ENCODE results near the gene TSGA10. TPM values are rescaled to one million over a fixed set of nuclear protein-coding genes. Genes with fewer than 3 reads are reported as not detected.
A peak's percentile ranks its signal among the peaks of the same experiment; 100 is the strongest.
"Not testable (repeated sequence)": the region's sequence is repeated elsewhere in the genome, so short reads cannot be mapped to it uniquely, and the experiment has no call there.

The TSGA10 gene
- total RNA-seq, 2 donors from 2014 or later: 7.9 to 8.6 TPM

DNA sequence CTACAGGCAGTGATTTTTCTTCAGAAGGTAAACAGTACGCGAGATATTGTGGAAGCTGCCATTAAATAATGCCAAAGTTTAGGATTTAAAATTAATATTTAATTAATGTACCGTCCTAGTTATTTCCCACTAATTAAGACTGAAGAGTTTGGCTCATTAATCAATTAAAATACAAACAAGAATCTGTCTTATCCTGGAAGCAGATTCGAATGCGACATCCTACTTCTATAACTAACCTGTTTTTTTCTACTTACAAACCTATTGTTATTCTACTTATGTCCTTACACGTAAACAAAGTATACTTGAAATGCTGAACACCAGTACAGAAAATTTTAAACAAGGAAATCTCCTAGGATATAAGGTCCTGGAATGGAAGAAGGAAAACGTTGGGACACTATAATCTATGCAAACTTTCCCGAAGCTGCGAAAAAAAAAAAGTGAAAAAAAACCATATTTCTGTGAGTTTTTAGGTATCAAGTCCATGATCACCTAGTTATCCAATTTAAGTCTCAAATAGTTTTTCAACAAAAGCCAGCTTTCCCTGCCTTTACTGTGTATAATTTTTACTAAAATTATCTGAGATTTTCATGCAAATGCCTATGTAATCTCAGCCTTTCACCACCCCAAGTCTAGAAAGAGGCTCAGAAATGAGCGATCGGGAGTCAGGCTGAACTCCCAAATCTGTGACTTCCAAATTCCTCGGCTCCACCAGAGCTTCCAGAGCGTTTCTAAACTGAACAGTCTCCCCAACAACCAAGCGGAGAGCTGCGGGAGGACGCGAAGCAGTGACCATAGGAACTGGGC lies 14.5 kb downstream of the TSGA10 start:
- H3K27me3 Mint-ChIP-seq: no peaks in the 10 kb centered on the region
- H3K9me3 Mint-ChIP-seq: no peaks in the 10 kb centered on the region
- H3K4me3 Mint-ChIP-seq: peak overlapping the region; percentile 99
- ATAC-seq (no peak), DNase-seq (ENCODE audit: low spot score) (no peak)
- H3K27ac Mint-ChIP-seq: peak overlapping the region; percentile 85 to 90
- H3K4me1 Mint-ChIP-seq (ENCODE audit: low read depth in 2 of 2): peaks cover 12 to 18% of the 10 kb centered on the region in 2 donors
- no peaks in the 10 kb centered on the region for H3K36me3 Mint-ChIP-seq

DNA sequence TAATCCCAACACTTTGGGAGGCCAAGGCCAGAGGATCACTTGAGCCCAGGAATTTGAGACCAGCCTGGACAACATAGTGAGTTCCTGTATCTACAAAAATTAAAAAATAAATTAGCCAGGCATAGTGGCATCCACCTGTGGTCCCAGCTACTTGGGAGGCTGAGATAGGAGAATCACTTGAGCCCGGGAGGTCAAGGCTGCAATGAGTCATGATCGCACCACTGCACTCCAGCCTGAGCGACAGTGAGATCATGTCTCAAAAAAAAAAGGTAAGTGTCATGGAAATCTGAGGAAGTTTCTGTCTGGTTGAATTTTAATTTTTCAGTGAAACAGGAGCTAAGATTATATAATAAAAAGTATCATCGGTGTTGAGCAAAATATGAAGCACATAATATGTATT lies 15.7 kb downstream of the TSGA10 start:
- Mint-ChIP-seq H3K4me1 (ENCODE audit: low read depth in 2 of 2) (peaks cover 10 to 18% of the 10 kb centered on the region in 2 donors), H3K27me3 (no peaks in the 10 kb centered on the region), H3K9me3 (peaks cover 3% of the 10 kb centered on the region), H3K4me3 (peak overlapping the region; percentile 5), H3K36me3 (peaks cover 6% of the 10 kb centered on the region), H3K27ac (no peak overlapping the region)
- ATAC-seq: no peak
- DNase-seq (ENCODE audit: low spot score): no peak

DNA sequence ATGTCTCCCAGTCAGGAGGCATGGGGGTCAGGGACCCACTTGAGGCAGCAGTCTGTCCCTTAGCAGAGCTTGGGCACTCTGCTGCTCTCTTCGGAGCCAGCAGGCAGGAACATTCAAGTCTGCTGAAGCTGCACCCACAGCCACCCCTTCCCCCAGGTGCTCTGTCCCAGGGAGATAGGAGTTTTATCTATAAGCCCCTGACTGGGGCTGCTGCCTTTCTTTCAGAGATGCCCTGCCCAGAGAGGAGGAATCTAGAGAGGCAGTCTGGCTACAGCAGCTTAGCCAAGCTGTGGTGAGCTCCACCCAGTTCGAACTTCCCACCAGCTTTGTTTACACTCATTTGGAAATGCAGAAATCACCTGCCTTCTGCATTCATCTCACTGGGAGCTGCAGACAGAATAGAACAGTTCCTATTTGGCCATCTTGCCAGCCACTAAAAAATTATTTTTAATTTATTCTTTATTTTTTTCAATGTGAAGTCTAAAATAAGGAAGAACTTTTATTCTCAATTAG lies 19.6 kb downstream of the TSGA10 start:
- ATAC-seq; H3K4me3 Mint-ChIP-seq; DNase-seq (ENCODE audit: low spot score); H3K27me3 Mint-ChIP-seq; H3K27ac Mint-ChIP-seq; H3K4me1 Mint-ChIP-seq (ENCODE audit: low read depth in 2 of 2): not testable (repeated sequence)
- Mint-ChIP-seq H3K9me3 (peaks cover 28% of the 10 kb centered on the region), H3K36me3 (peaks cover 42% of the 10 kb centered on the region)

DNA sequence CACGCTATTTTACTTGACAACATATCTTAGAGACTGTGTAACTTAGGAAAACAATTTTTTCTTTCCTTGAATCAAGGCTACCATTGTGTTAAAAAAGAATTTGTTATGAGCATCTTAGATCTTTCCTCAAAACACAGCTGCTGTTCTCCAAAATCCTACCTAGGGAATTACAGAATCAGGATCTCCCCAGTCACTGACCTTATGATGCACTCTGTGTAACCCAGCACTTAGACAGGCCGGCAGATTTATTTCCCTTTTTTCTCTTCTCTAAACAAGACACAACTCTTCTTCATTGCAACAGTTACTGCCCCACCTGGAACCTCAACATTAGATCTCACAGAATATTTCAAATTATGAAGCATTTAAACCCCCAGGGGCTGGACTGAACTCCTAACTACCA lies 26.8 kb downstream of the TSGA10 start:
- Mint-ChIP-seq H3K4me1 (ENCODE audit: low read depth in 2 of 2) (no peaks in the 10 kb centered on the region), H3K36me3 (peaks cover 55% of the 10 kb centered on the region)
- ATAC-seq: no peak

DNA sequence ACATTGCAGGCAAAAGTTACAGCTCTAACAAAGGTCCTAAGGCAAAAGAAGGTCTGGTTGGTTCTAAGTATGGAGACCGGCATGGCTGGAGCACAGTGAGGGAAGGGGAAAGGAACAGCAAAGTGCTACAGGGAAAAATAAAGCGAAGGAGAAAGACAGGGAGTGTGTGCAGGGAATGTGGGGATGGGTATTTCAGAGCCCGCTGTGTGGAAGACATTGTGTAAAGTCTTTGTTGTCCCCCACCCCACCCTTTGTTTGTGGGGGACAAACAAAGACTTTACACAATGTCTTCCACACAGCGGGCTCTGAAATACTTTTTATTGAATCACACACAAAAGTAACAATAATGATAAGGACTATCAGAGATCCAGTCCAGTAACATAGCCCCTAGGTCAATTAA lies 42.1 kb downstream of the TSGA10 start:
- DNase-seq (ENCODE audit: low spot score) (no peak), ATAC-seq (no peak)
- Mint-ChIP-seq H3K4me3 (no peak overlapping the region), H3K9me3 (no peaks in the 10 kb centered on the region), H3K36me3 (no peaks in the 10 kb centered on the region), H3K27ac (no peak overlapping the region), H3K27me3 (no peaks in the 10 kb centered on the region), H3K4me1 (ENCODE audit: low read depth in 2 of 2) (no peaks in the 10 kb centered on the region)

More for the DNA sequence above, 26.8 kb downstream of the TSGA10 start:
- no peak overlapping the region for H3K4me3 Mint-ChIP-seq
- H3K27ac Mint-ChIP-seq: no peak overlapping the region
- peaks cover 27% of the 10 kb centered on the region for H3K9me3 Mint-ChIP-seq
- H3K27me3 Mint-ChIP-seq: no peaks in the 10 kb centered on the region
- DNase-seq (ENCODE audit: low spot score): no peak

DNA sequence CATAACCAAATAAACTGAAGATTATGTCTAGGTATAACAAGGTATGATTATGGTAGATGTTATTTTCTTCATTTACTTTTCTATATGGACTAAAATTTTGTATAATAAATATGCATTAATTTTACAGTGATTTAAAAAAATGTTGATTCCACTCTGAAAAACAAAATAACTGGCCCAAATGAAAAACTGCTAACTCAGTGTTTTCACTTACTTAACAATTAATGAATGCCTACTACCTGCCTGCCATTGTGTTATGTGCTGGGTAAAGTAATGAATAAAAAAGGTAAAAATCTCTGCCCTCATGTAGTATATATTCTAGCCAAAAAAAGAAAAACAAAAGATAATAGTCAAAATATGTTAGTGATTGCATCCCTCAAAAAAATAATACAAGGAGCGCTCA lies 42.8 kb downstream of the TSGA10 start:
- Mint-ChIP-seq H3K4me1 (ENCODE audit: low read depth in 2 of 2) (no peaks in the 10 kb centered on the region), H3K27me3 (no peaks in the 10 kb centered on the region), H3K4me3 (no peak overlapping the region), H3K36me3 (no peaks in the 10 kb centered on the region), H3K9me3 (no peaks in the 10 kb centered on the region), H3K27ac (no peak overlapping the region)
- no peak for ATAC-seq
- no peak for DNase-seq (ENCODE audit: low spot score)

DNA sequence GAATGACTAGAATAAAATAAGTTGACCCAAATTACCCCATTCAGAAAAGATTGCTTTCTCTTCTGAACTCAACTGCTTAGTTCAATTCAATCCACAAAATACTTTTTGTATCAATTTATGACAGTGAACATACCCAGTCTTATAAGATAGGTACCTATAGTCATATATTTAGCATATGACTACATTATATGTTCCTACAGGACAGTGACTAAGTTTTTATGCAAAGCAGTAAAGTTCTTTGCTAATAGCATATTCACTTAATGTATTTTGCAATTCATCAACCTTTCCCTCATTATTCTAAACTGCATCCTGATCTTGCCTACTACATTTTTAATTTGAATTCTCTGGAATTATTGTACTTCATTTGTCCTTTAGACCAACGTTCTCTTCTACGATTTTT lies 43.5 kb downstream of the TSGA10 start:
- DNase-seq (ENCODE audit: low spot score) (no peak), ATAC-seq (no peak)
- Mint-ChIP-seq H3K36me3 (no peaks in the 10 kb centered on the region), H3K27me3 (no peaks in the 10 kb centered on the region), H3K4me3 (no peak overlapping the region), H3K27ac (no peak overlapping the region), H3K9me3 (no peaks in the 10 kb centered on the region), H3K4me1 (ENCODE audit: low read depth in 2 of 2) (no peaks in the 10 kb centered on the region)

DNA sequence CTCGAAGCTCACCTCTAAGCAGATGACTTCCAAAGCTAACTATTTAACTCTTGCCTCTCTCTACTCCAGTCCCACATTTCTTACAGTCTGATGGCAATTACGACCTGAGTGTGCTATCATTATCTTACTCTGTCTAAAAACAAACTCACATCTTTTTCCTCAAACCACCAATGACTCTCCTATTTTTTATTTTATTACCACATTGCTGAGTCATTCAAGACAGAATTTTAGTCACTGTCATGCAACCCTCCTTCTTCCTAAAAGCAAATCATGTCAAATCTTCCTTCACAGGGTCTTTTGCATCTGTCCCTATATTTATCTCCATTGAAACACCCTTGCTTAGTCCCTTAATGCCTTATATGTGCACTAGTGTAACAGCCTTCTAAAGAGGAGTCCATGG lies 47.8 kb downstream of the TSGA10 start:
- no peak for DNase-seq (ENCODE audit: low spot score)
- no peak overlapping the region for H3K4me3 Mint-ChIP-seq
- no peaks in the 10 kb centered on the region for H3K27me3 Mint-ChIP-seq
- no peaks in the 10 kb centered on the region for H3K4me1 Mint-ChIP-seq (ENCODE audit: low read depth in 2 of 2)
- no peaks in the 10 kb centered on the region for H3K36me3 Mint-ChIP-seq
- H3K9me3 Mint-ChIP-seq: no peaks in the 10 kb centered on the region
- H3K27ac Mint-ChIP-seq: no peak overlapping the region
- no peak for ATAC-seq

DNA sequence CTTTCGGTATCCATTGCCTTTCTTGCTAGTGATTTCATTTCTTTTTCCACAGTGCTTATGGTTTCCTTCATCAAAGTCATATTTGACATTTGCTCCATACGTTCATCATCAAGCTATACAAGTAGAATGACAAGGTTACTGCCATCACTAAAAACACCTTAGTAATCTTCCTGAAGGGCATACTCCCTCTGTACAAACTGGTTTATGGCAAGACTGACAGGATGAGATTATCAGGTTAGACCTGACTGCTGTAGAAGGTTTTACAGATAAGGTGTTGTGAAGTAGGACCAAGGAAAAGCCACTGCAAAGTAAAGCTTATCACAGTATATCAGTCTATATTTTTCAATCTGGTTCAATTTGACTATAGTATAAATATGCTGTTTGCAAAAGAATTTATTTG lies 50.7 kb downstream of the TSGA10 start:
- ATAC-seq (no peak), DNase-seq (ENCODE audit: low spot score) (no peak)
- H3K4me1 Mint-ChIP-seq (ENCODE audit: low read depth in 2 of 2): no peaks in the 10 kb centered on the region
- H3K27me3 Mint-ChIP-seq: no peaks in the 10 kb centered on the region
- H3K4me3 Mint-ChIP-seq: no peak overlapping the region
- no peaks in the 10 kb centered on the region for H3K9me3 Mint-ChIP-seq
- H3K36me3 Mint-ChIP-seq: no peaks in the 10 kb centered on the region
- H3K27ac Mint-ChIP-seq: no peak overlapping the region

DNA sequence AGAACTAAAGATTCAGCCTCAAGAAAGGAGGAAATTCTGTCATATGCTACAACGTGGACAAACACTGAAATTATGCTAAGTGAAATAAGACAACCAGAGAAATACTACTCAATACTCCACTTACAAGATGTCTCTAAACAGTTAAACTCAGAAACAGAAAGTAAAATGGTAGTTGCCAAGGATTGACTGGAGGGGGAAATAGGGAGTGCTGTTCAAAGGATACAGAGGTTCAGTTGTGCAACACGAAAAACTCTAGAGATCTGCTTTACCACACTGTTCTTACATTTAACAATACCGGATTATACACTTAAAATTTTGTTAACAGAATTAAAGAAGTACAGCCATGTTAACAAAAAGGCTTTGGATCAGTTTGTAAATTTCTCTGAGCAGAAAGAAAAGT lies 53.0 kb downstream of the TSGA10 start:
- H3K27ac Mint-ChIP-seq: peak overlapping the region in 1 of 2 donors; percentile 38
- H3K27me3 Mint-ChIP-seq: no peaks in the 10 kb centered on the region
- DNase-seq (ENCODE audit: low spot score) (no peak), ATAC-seq (no peak)
- H3K4me1 Mint-ChIP-seq (ENCODE audit: low read depth in 2 of 2): no peaks in the 10 kb centered on the region
- H3K9me3 Mint-ChIP-seq: no peaks in the 10 kb centered on the region
- H3K4me3 Mint-ChIP-seq: no peak overlapping the region
- H3K36me3 Mint-ChIP-seq: no peaks in the 10 kb centered on the region

DNA sequence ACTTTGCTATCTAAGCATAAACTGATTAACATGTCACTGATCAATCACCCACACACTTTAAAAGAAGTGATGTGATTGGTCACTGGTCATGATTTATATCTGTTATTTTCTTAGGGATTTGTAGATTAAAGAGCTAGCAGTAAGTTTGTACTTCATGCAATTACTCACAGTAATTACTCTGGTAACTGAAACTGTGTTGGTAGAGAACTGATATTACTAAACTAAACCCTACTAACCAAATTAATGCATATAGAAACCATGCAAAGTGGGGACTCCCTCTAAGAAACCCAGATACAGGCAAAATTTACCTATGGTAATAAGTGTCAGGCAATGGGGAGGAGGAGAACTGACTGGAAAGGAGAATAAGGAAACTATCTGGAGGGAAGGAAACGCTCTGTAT lies 58.0 kb downstream of the TSGA10 start:
- H3K27ac Mint-ChIP-seq: no peak overlapping the region
- ATAC-seq (no peak), DNase-seq (ENCODE audit: low spot score) (no peak)
- H3K9me3 Mint-ChIP-seq: peaks cover 7% of the 10 kb centered on the region
- H3K4me1 Mint-ChIP-seq (ENCODE audit: low read depth in 2 of 2): no peaks in the 10 kb centered on the region
- peaks cover 10% of the 10 kb centered on the region for H3K36me3 Mint-ChIP-seq
- peaks cover 25 to 31% of the 10 kb centered on the region in 2 donors for H3K27me3 Mint-ChIP-seq
- H3K4me3 Mint-ChIP-seq: no peak overlapping the region

DNA sequence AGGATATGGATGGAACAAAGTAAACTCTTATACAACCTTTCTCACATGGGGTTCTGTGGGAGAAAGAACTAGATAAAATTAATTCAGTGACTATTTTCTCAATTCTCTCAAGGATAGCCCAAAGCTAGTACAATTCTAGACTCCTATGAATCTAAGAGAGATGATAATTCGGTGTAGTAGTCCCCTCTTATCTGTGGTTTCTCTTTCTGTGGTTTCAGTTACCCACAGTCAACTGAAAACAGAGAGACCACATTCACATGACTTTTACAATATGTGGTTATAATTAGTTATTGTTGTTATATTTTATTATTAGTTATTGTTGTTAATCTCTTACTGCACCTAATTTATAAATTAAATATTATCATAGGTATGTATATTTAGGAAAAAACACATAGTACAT lies 66.7 kb downstream of the TSGA10 start:
- no peak for ATAC-seq
- H3K4me1 Mint-ChIP-seq (ENCODE audit: low read depth in 2 of 2): no peaks in the 10 kb centered on the region
- DNase-seq (ENCODE audit: low spot score): no peak
- no peak overlapping the region for H3K4me3 Mint-ChIP-seq
- peaks cover 9% of the 10 kb centered on the region for H3K36me3 Mint-ChIP-seq
- no peak overlapping the region for H3K27ac Mint-ChIP-seq
- peaks cover 3% of the 10 kb centered on the region for H3K9me3 Mint-ChIP-seq
- peaks cover 32 to 70% of the 10 kb centered on the region in 2 donors for H3K27me3 Mint-ChIP-seq

DNA sequence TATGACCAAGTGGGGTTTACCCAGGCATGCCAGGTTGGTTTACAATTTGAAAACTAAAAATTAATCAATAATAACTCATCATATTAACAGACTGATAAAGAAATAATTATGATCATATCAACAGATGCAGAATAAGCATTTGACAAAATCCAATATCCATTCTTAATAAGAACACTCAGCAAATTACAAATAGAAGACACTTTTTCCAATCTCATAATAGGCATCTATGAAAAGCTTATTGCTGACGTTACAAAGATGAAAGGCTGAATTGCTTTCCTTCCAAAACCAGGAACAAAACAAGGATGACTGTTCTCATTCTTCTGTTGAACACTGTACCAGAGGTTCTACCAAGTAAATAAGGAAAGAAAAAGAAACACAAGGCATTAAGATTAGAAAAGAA lies 68.4 kb downstream of the TSGA10 start:
- Mint-ChIP-seq H3K4me1 (ENCODE audit: low read depth in 2 of 2) (no peaks in the 10 kb centered on the region), H3K27ac (no peak overlapping the region), H3K4me3 (no peak overlapping the region), H3K36me3 (no peaks in the 10 kb centered on the region), H3K27me3 (peaks cover 29 to 67% of the 10 kb centered on the region in 2 donors), H3K9me3 (no peaks in the 10 kb centered on the region)
- no peak for DNase-seq (ENCODE audit: low spot score)
- ATAC-seq: no peak

DNA sequence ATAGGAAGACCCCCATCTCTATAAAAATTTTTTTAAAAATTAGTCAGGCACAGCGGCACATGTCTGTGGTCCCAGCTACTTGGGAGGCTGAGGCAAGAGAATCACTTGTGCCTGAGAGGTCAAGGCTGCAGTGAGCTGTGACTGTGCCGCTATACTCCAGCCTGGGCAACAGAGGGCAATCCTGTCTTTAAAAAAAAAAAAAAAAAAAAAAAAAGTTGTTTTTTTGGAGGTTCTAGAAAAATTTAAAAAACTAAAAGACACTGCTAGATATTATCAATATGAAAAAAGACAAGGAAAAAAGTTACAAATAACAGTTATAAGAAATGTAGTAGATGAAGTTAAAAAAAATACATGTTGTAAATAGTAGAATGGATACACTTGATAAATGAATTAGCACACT lies 69.3 kb downstream of the TSGA10 start:
- Mint-ChIP-seq H3K4me1 (ENCODE audit: low read depth in 2 of 2) (no peaks in the 10 kb centered on the region), H3K36me3 (no peaks in the 10 kb centered on the region), H3K27ac (no peak overlapping the region), H3K9me3 (no peaks in the 10 kb centered on the region), H3K27me3 (peaks cover 26 to 59% of the 10 kb centered on the region in 2 donors), H3K4me3 (no peak overlapping the region)
- ATAC-seq (no peak), DNase-seq (ENCODE audit: low spot score) (no peak)

DNA sequence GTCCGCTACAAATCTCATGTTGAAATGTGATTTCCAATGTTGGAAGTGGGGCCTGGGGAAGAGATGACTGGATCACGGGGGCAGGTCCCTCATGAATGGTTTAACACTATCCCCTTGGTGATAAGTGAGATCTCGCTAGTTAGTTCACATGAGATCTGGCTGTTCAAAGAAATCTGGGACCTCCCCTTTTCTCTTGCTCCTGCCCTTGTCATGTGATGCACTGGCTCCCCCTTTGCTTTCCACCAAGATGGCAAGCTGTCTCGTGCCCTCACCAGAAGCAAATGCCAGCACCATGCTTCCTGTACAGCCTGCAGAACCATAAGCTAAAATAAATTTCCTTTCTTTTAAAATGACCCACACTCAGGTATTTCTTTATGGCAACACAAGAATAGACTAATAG lies 70.5 kb downstream of the TSGA10 start:
- no peaks in the 10 kb centered on the region for H3K36me3 Mint-ChIP-seq
- peaks cover 23 to 60% of the 10 kb centered on the region in 2 donors for H3K27me3 Mint-ChIP-seq
- ATAC-seq: no peak
- DNase-seq (ENCODE audit: low spot score): no peak
- no peak overlapping the region for H3K27ac Mint-ChIP-seq
- no peaks in the 10 kb centered on the region for H3K4me1 Mint-ChIP-seq (ENCODE audit: low read depth in 2 of 2)
- no peak overlapping the region for H3K4me3 Mint-ChIP-seq
- no peaks in the 10 kb centered on the region for H3K9me3 Mint-ChIP-seq

Measured in natural killer cell treated with Interleukin-12 subunit alpha and Interleukin-12 subunit beta and Interleukin-15 and Interleukin-18, amount 100 ng/mL, for 72 hours (primary cell).